ENCODE data around the gene GNPAT.

Gene GNPAT

DNA sequence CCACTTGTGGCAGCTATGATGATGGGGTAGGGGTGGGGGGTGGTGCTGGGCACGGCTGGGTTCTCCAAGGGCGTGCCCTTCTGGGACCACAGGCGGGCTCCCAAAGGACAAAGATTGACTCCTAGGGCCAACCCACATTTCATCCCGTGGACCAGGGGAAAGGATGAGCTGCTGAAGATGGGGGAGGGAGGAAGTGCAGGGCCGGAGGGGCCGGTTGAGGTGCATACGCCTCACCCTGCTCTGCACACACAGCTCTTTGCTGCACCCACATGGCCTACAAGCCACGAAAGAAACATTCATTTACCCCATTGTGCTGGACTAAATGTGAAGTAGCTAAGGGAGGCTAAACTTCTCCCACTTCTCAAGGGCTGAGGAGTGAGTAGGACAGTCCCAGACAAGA is 34.2 kb upstream of the GNPAT start:
- POLR2A ChIA-PET = interaction anchor here (0.6 kb wide), 1 partner anchor 9 kb away, joined by 3 read pairs; no protein-coding TSS in a partner anchor
- TF ChIP-seq HDGF (IDR thresholded peaks at IDR 0.05; ENCODE audit: borderline replicate concordance) (no peak), FOXK2 (IDR thresholded peaks at IDR 0.05) (no peak), BHLHE40 (IDR thresholded peaks at IDR 0.05; ENCODE audit: borderline replicate concordance) (no peak), ZNF384 (IDR thresholded peaks at IDR 0.05) (no peak), ARNT (IDR thresholded peaks at IDR 0.05) (no peak), FOXM1 (IDR thresholded peaks at IDR 0.05; ENCODE audit: borderline replicate concordance) (no peak), SP1 (IDR thresholded peaks at IDR 0.05) (no peak), CTBP1 (IDR thresholded peaks at IDR 0.05; ENCODE audit: borderline replicate concordance) (no peak), SUZ12 (IDR thresholded peaks at IDR 0.05) (no peak), FOXA1 (IDR thresholded peaks at IDR 0.05) (no peak), LEF1 (IDR thresholded peaks at IDR 0.05; ENCODE audit: borderline replicate concordance) (no peak), TARDBP (IDR thresholded peaks at IDR 0.05) (no peak), ELF4 (IDR thresholded peaks at IDR 0.05) (no peak), L3MBTL2 (conservative IDR thresholded peaks at IDR 0.05) (no peak), NFRKB (IDR thresholded peaks at IDR 0.05) (no peak)
- TF ChIP-seq, protein P1, sequence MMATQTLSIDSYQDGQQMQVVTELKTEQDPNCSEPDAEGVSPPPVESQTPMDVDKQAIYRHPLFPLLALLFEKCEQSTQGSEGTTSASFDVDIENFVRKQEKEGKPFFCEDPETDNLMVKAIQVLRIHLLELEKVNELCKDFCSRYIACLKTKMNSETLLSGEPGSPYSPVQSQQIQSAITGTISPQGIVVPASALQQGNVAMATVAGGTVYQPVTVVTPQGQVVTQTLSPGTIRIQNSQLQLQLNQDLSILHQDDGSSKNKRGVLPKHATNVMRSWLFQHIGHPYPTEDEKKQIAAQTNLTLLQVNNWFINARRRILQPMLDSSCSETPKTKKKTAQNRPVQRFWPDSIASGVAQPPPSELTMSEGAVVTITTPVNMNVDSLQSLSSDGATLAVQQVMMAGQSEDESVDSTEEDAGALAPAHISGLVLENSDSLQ (IDR thresholded peaks at IDR 0.05) = no peak

GRCh38 chr1:231207437-231207836 is 33.6 kb upstream of the GNPAT start:
- TF ChIP-seq SUZ12 (IDR thresholded peaks at IDR 0.05) (no peak), HDGF (IDR thresholded peaks at IDR 0.05; ENCODE audit: borderline replicate concordance) (no peak), SP1 (IDR thresholded peaks at IDR 0.05) (no peak), TARDBP (IDR thresholded peaks at IDR 0.05) (no peak), L3MBTL2 (conservative IDR thresholded peaks at IDR 0.05) (no peak), CTBP1 (IDR thresholded peaks at IDR 0.05; ENCODE audit: borderline replicate concordance) (no peak)
- TF ChIP-seq, protein P1 (IDR thresholded peaks at IDR 0.05) = no peak
- ChIA-PET CTCF (interaction anchor here (0.6 to 1.1 kb wide), 4 partner anchors 36 to 825 kb away, joined by 3 read pairs; no protein-coding TSS in a partner anchor), POLR2A (no interaction called here)
- no peak for DNase-seq (ENCODE audit: extremely low spot score)

More for the DNA sequence above, 34.2 kb upstream of the GNPAT start:
- no peak for DNase-seq (ENCODE audit: extremely low spot score)
- CTCF ChIA-PET = interaction anchor here (0.6 to 1.1 kb wide), 3 partner anchors 36 to 825 kb away, joined by 3 read pairs; no protein-coding TSS in a partner anchor

DNA sequence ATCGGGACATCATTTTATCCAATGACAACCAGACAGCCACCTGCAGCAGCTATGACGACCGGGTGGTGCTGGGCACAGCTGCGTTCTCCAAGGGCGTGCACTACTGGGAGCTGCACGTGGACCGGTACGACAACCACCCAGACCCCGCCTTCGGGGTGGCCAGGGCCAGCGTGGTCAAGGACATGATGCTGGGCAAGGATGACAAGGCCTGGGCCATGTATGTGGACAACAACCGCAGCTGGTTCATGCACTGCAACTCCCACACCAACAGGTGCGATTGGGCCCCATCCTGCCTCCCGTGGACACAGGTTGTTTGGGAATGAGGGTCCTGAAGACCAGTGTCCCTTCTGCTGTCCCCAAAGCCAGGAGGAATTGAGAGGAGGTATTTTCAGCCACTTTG is 32.0 kb upstream of the GNPAT start:
- TF ChIP-seq FOXK2 (IDR thresholded peaks at IDR 0.05) = no peak
- TF ChIP-seq L3MBTL2 (conservative IDR thresholded peaks at IDR 0.05) = no peak
- no peak for TF ChIP-seq CTBP1 (IDR thresholded peaks at IDR 0.05; ENCODE audit: borderline replicate concordance)
- no peak for TF ChIP-seq ELF4 (IDR thresholded peaks at IDR 0.05)
- TF ChIP-seq FOXA1 (IDR thresholded peaks at IDR 0.05) = no peak
- no peak for TF ChIP-seq TARDBP (IDR thresholded peaks at IDR 0.05)
- no peak for TF ChIP-seq ARNT (IDR thresholded peaks at IDR 0.05)
- no peak for TF ChIP-seq FOXM1 (IDR thresholded peaks at IDR 0.05; ENCODE audit: borderline replicate concordance)
- TF ChIP-seq, protein P1 (IDR thresholded peaks at IDR 0.05) = no peak
- no peak for TF ChIP-seq SP1 (IDR thresholded peaks at IDR 0.05)
- no peak for TF ChIP-seq HDGF (IDR thresholded peaks at IDR 0.05; ENCODE audit: borderline replicate concordance)
- TF ChIP-seq LEF1 (IDR thresholded peaks at IDR 0.05; ENCODE audit: borderline replicate concordance) = no peak
- TF ChIP-seq ZNF384 (IDR thresholded peaks at IDR 0.05) = no peak
- POLR2A ChIA-PET = no interaction called here
- CTCF ChIA-PET = no interaction called here
- DNase-seq (ENCODE audit: extremely low spot score) = no peak

DNA sequence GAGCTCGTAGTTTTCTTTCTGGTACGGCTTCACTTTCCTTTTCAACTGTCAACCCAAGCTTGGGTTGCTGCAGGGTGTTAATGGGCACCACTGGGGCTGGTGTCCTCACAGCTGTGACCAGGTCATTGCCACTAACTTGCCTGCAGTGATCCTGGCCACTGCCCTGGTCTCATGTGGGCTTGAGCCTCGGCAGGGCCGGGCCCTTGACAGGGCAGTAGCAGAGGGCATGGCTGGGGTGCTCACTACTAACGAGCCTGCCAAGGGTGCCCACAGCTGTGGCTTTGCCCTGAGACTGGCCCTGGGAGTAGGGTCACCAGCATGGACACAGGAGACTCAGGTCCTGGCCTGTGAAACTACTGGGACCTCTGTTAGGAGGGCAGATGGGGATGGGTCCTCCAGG is 31.5 kb upstream of the GNPAT start:
- TF ChIP-seq ARNT (IDR thresholded peaks at IDR 0.05) = no peak
- no peak for TF ChIP-seq FOXM1 (IDR thresholded peaks at IDR 0.05; ENCODE audit: borderline replicate concordance)
- TF ChIP-seq LEF1 (IDR thresholded peaks at IDR 0.05; ENCODE audit: borderline replicate concordance) = no peak
- no peak for TF ChIP-seq ZNF384 (IDR thresholded peaks at IDR 0.05)
- no peak for TF ChIP-seq CTBP1 (IDR thresholded peaks at IDR 0.05; ENCODE audit: borderline replicate concordance)
- TF ChIP-seq TARDBP (IDR thresholded peaks at IDR 0.05) = no peak
- ChIA-PET POLR2A (no interaction called here), CTCF (interaction anchor here (0.5 to 2.1 kb wide), 3 partner anchors 185 to 303 kb away, joined by 3 to 9 read pairs (median 4); no protein-coding TSS in a partner anchor)
- DNase-seq (ENCODE audit: extremely low spot score) = no peak

- no peak for DNase-seq (ENCODE audit: extremely low spot score)
- ChIA-PET CTCF (interaction anchor here (0.5 to 2.1 kb wide), 6 partner anchors 7 to 303 kb away, joined by 3 to 9 read pairs (median 4); no protein-coding TSS in a partner anchor), POLR2A (no interaction called here)
- TF ChIP-seq L3MBTL2 (conservative IDR thresholded peaks at IDR 0.05) = no peak
- no peak for TF ChIP-seq SUZ12 (IDR thresholded peaks at IDR 0.05)
- TF ChIP-seq HDGF (IDR thresholded peaks at IDR 0.05; ENCODE audit: borderline replicate concordance) = no peak
- TF ChIP-seq LEF1 (IDR thresholded peaks at IDR 0.05; ENCODE audit: borderline replicate concordance) = no peak
- no peak for TF ChIP-seq FOXK2 (IDR thresholded peaks at IDR 0.05)
- TF ChIP-seq, protein P1 (IDR thresholded peaks at IDR 0.05) = no peak
- no peak for TF ChIP-seq ZNF384 (IDR thresholded peaks at IDR 0.05)
These were observed 30.9 kb upstream of the GNPAT start for GRCh38 chr1:231210126-231210525.

All from HEK293T (cell line).